ENCODE measurements around the gene CAMTA1. TPM values are rescaled to one million over a fixed set of nuclear protein-coding genes. Genes with fewer than 3 reads are reported as not detected.
A peak's percentile ranks its signal among the peaks of the same experiment; 100 is the strongest.
"Not testable (repeated sequence)": the region's sequence is repeated elsewhere in the genome, so short reads cannot be mapped to it uniquely, and the experiment has no call there.

Gene CAMTA1
- total RNA-seq, 1 donor from 2014 or later = 72.4 TPM

GRCh38 chr1:7703321-7704213 is 918.3 kb downstream of the CAMTA1 start:
- intact Hi-C loops (cut with DNase I) = no loop called here
- no peak for DNase-seq (ENCODE audit: low spot score)
- ATAC-seq = no peak

GRCh38 chr1:7704214-7705047 is 919.2 kb downstream of the CAMTA1 start:
- ATAC-seq = peak; percentile 99
- intact Hi-C loops (cut with DNase I) = no loop called here

GRCh38 chr1:7705048-7705907 is 920.0 kb downstream of the CAMTA1 start:
- peak; percentile 42 for ATAC-seq
- intact Hi-C loops (cut with DNase I) = no loop called here
- no peak for DNase-seq (ENCODE audit: low spot score)

More at GRCh38 chr1:7704214-7705047, 919.2 kb downstream of the CAMTA1 start:
- peak; percentile 95 for DNase-seq (ENCODE audit: low spot score)

GRCh38 chr1:7705908-7706216 is 920.6 kb downstream of the CAMTA1 start:
- ATAC-seq (no peak), DNase-seq (ENCODE audit: low spot score) (no peak)
- intact Hi-C loops (cut with DNase I) = no loop called here

- intact Hi-C loops (cut with DNase I) = no loop called here
- ATAC-seq (no peak), DNase-seq (ENCODE audit: low spot score) (no peak)
Measured at GRCh38 chr1:7707527-7707926, 922.3 kb downstream of the CAMTA1 start.

GRCh38 chr1:7708065-7708464 is 922.8 kb downstream of the CAMTA1 start:
- intact Hi-C loops (cut with DNase I); DNase-seq (ENCODE audit: low spot score); ATAC-seq: not testable (repeated sequence)

GRCh38 chr1:7710859-7711258 is 925.6 kb downstream of the CAMTA1 start:
- intact Hi-C loops (cut with DNase I) = no loop called here
- ATAC-seq = no peak
- no peak for DNase-seq (ENCODE audit: low spot score)

GRCh38 chr1:7712731-7713323 is 927.6 kb downstream of the CAMTA1 start:
- DNase-seq (ENCODE audit: low spot score) = no peak
- intact Hi-C loops (cut with DNase I) = no loop called here
- no peak for ATAC-seq

GRCh38 chr1:7716506-7716905 is 931.3 kb downstream of the CAMTA1 start:
- DNase-seq (ENCODE audit: low spot score) (no peak), ATAC-seq (no peak)
- intact Hi-C loops (cut with DNase I) = no loop called here

GRCh38 chr1:7717748-7718368 is 932.6 kb downstream of the CAMTA1 start:
- intact Hi-C loops (cut with DNase I) = no loop called here
- no peak for DNase-seq (ENCODE audit: low spot score)
- no peak for ATAC-seq

- ATAC-seq (no peak), DNase-seq (ENCODE audit: low spot score) (no peak)
- intact Hi-C loops (cut with DNase I) = no loop called here
Measured at GRCh38 chr1:7719468-7720094, 934.3 kb downstream of the CAMTA1 start.

- DNase-seq (ENCODE audit: low spot score) (no peak), ATAC-seq (no peak)
- intact Hi-C loops (cut with DNase I) = no loop called here
Measured at GRCh38 chr1:7721940-7722669, 936.9 kb downstream of the CAMTA1 start.

GRCh38 chr1:7722670-7723012 is 937.4 kb downstream of the CAMTA1 start:
- intact Hi-C loops (cut with DNase I) = no loop called here
- ATAC-seq = no peak
- DNase-seq (ENCODE audit: low spot score) = no peak

GRCh38 chr1:7726623-7727022 is 941.4 kb downstream of the CAMTA1 start:
- intact Hi-C loops (cut with DNase I) = no loop called here
- DNase-seq (ENCODE audit: low spot score) (no peak), ATAC-seq (no peak)

GRCh38 chr1:7727809-7728471 is 942.7 kb downstream of the CAMTA1 start:
- DNase-seq (ENCODE audit: low spot score) (no peak), ATAC-seq (no peak)
- intact Hi-C loops (cut with DNase I) = no loop called here

- intact Hi-C loops (cut with DNase I) = no loop called here
Measured at GRCh38 chr1:7729761-7730160, 944.5 kb downstream of the CAMTA1 start.

GRCh38 chr1:7732331-7732730 is 947.1 kb downstream of the CAMTA1 start:
- DNase-seq (ENCODE audit: low spot score) (no peak), ATAC-seq (no peak)
- intact Hi-C loops (cut with DNase I) = no loop called here

More at GRCh38 chr1:7729761-7730160, 944.5 kb downstream of the CAMTA1 start:
- no peak for ATAC-seq
- no peak for DNase-seq (ENCODE audit: low spot score)

Data from sciatic nerve (tissue), 2 donors.